Measurements from ENCODE around the gene SEC14L5.
"Not testable (repeated sequence)": the region's sequence is repeated elsewhere in the genome, so short reads cannot be mapped to it uniquely, and the experiment has no call there.

The SEC14L5 gene

DNA sequence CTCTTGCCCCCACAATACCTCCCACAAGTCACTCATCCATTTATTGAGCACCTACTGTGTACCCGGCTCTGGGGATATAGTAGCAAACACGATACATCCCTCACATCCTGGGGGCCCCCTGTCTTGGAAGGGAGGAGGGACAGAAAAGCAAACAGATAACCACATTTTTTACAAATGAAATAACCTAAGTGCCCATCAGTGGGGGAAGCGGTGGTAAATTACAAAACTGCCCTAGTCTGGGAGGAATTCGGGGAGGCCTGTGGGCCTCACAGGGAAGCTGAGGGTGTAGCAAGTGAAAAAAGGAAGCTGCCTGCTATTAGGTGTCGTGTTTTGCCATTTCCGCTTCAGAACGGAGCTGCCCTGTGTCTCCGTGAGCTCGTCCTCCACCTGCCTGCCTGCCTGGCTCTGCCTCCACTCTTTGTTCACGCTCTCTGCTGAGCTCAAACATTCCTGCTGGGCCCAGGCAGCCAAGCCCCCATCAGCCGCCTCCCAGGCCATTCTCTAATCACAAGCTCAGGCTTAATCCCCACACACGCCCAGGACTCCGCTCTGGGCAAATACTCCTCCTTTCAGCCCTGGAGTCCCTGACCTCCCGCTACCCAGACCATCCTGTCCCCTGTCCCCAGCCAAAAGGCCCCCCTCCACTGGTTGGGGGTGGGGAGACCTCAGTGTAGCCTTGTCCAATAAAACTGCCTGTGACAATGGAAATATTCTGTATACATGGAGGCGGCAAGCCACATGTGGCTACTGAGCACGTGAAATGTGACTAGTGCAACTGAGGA is 10.2 kb upstream of the SEC14L5 start:
- H3K4me3 ChIP-seq (ENCODE audit: low read length), result no peak overlapping the region
- H3K9me2 ChIP-seq (replicated peaks; ENCODE audit: insufficient read depth, low read length), result no peaks in the 10 kb centered on the region
- no peak overlapping the region for H3K4me2 ChIP-seq (ENCODE audit: low read depth, low read length)
- no peak overlapping the region for H2AFZ ChIP-seq (ENCODE audit: low read length)
- H3K27ac ChIP-seq (ENCODE audit: low read length), result no peak overlapping the region
- no peaks in the 10 kb centered on the region for H3K36me3 ChIP-seq (replicated peaks; ENCODE audit: insufficient read depth, low read length)
- H3K9ac ChIP-seq (ENCODE audit: low read length), result no peak overlapping the region
- no peaks in the 10 kb centered on the region for H3K79me2 ChIP-seq (ENCODE audit: low read length)
- H3F3A ChIP-seq (ENCODE audit: insufficient read depth, low read length), result no peaks in the 10 kb centered on the region
- H4K20me1 ChIP-seq (ENCODE audit: insufficient read depth, low read length), result no peaks in the 10 kb centered on the region
- no peak for TF ChIP-seq EZH2phosphoT487 (IDR thresholded peaks at IDR 0.05; ENCODE audit: low read length)
- no peak for TF ChIP-seq EZH2 (optimal IDR thresholded peaks at IDR 0.05; ENCODE audit: low read depth, low read length)
- TF ChIP-seq, protein P1, sequence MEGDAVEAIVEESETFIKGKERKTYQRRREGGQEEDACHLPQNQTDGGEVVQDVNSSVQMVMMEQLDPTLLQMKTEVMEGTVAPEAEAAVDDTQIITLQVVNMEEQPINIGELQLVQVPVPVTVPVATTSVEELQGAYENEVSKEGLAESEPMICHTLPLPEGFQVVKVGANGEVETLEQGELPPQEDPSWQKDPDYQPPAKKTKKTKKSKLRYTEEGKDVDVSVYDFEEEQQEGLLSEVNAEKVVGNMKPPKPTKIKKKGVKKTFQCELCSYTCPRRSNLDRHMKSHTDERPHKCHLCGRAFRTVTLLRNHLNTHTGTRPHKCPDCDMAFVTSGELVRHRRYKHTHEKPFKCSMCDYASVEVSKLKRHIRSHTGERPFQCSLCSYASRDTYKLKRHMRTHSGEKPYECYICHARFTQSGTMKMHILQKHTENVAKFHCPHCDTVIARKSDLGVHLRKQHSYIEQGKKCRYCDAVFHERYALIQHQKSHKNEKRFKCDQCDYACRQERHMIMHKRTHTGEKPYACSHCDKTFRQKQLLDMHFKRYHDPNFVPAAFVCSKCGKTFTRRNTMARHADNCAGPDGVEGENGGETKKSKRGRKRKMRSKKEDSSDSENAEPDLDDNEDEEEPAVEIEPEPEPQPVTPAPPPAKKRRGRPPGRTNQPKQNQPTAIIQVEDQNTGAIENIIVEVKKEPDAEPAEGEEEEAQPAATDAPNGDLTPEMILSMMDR (IDR thresholded peaks at IDR 0.05; ENCODE audit: low read length), result no peak
- peaks cover 31% of the 10 kb centered on the region for H3K27me3 ChIP-seq (replicated peaks; ENCODE audit: insufficient read depth, low read length)
- H3K9me3 ChIP-seq (replicated peaks; ENCODE audit: insufficient read depth, low read length), result no peaks in the 10 kb centered on the region
- DNase-seq, result no peak
- H3K4me1 ChIP-seq (ENCODE audit: low read length), result no peaks in the 10 kb centered on the region

DNA sequence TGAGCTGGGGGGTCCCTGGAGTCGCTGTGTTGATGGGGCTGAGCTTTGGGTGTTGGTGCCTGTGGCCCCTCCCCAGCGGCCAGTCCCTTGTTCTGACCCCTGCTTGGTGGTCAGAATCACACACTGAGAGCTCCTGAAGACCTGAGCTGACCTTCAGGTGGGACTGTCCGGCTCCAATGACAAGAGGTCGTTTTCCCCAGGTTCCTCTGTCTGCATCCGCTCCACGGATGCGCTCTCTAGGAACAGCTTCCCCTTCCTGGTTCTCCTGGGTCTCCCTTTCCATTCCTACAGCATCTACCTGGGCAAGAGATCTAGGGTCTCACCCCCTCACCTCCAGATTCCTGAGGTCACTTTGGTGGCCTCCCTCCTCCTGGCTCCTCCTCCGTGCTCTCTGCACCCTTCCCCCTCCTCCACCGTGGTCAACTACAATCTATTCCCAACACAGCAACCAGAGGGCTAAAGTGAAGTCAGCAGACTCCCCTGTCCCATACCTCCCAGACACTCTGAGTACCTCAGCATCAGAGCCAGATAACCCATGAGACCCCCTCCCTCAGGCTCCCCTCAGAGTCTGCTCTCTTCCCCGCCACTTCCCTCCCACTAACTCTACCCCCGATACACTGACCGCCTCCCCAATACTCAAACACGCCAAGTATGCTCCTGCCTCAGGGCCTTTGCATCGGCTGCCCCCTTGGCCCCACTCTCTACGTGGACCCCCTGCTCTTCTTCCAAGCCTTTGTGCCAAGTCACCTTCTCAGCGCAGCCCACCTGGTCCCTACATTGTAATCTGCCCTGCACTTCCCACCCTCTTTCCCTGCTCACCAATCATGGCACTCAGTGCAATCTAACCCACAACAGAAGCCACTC is 9.0 kb upstream of the SEC14L5 start:
- H4K20me1 ChIP-seq (ENCODE audit: insufficient read depth, low read length), result no peaks in the 10 kb centered on the region
- H3K27me3 ChIP-seq (replicated peaks; ENCODE audit: insufficient read depth, low read length), result peaks cover 39% of the 10 kb centered on the region
- no peak overlapping the region for H3K4me2 ChIP-seq (ENCODE audit: low read depth, low read length)
- TF ChIP-seq, protein P1 (IDR thresholded peaks at IDR 0.05; ENCODE audit: low read length), result no peak
- no peak for TF ChIP-seq EZH2phosphoT487 (IDR thresholded peaks at IDR 0.05; ENCODE audit: low read length)
- no peak for TF ChIP-seq EZH2 (optimal IDR thresholded peaks at IDR 0.05; ENCODE audit: low read depth, low read length)
- H3K27ac ChIP-seq (ENCODE audit: low read length), result no peak overlapping the region
- H3K4me3 ChIP-seq (ENCODE audit: low read length), result no peak overlapping the region
- H3K9me3 ChIP-seq (replicated peaks; ENCODE audit: insufficient read depth, low read length), result no peaks in the 10 kb centered on the region
- H3K4me1 ChIP-seq (ENCODE audit: low read length), result no peaks in the 10 kb centered on the region
- H3K9me2 ChIP-seq (replicated peaks; ENCODE audit: insufficient read depth, low read length), result no peaks in the 10 kb centered on the region
- H3K36me3 ChIP-seq (replicated peaks; ENCODE audit: insufficient read depth, low read length), result no peaks in the 10 kb centered on the region
- no peak overlapping the region for H2AFZ ChIP-seq (ENCODE audit: low read length)
- DNase-seq, result no peak
- H3K9ac ChIP-seq (ENCODE audit: low read length), result no peak overlapping the region
- H3F3A ChIP-seq (ENCODE audit: insufficient read depth, low read length), result no peaks in the 10 kb centered on the region
- H3K79me2 ChIP-seq (ENCODE audit: low read length), result no peaks in the 10 kb centered on the region

- Histone ChIP-seq H3K27me3 (replicated peaks; ENCODE audit: insufficient read depth, low read length) (peaks cover 43% of the 10 kb centered on the region), H3K9ac (ENCODE audit: low read length) (no peak overlapping the region), H3K9me3 (replicated peaks; ENCODE audit: insufficient read depth, low read length) (no peaks in the 10 kb centered on the region), H3K4me1 (ENCODE audit: low read length) (no peaks in the 10 kb centered on the region), H3K4me3 (ENCODE audit: low read length) (no peak overlapping the region), H3K79me2 (ENCODE audit: low read length) (no peaks in the 10 kb centered on the region), H4K20me1 (ENCODE audit: insufficient read depth, low read length) (no peaks in the 10 kb centered on the region), H3K27ac (ENCODE audit: low read length) (no peak overlapping the region), H2AFZ (ENCODE audit: low read length) (no peak overlapping the region), H3K9me2 (replicated peaks; ENCODE audit: insufficient read depth, low read length) (no peaks in the 10 kb centered on the region), H3K36me3 (replicated peaks; ENCODE audit: insufficient read depth, low read length) (no peaks in the 10 kb centered on the region), H3K4me2 (ENCODE audit: low read depth, low read length) (no peak overlapping the region), H3F3A (ENCODE audit: insufficient read depth, low read length) (no peaks in the 10 kb centered on the region)
- TF ChIP-seq EZH2phosphoT487 (IDR thresholded peaks at IDR 0.05; ENCODE audit: low read length), result no peak
- TF ChIP-seq EZH2 (optimal IDR thresholded peaks at IDR 0.05; ENCODE audit: low read depth, low read length), result no peak
- TF ChIP-seq, protein P1 (IDR thresholded peaks at IDR 0.05; ENCODE audit: low read length), result no peak
- no peak for DNase-seq
Observed at GRCh38 chr16:4949986-4950385, 8.1 kb upstream of the SEC14L5 start.

DNA sequence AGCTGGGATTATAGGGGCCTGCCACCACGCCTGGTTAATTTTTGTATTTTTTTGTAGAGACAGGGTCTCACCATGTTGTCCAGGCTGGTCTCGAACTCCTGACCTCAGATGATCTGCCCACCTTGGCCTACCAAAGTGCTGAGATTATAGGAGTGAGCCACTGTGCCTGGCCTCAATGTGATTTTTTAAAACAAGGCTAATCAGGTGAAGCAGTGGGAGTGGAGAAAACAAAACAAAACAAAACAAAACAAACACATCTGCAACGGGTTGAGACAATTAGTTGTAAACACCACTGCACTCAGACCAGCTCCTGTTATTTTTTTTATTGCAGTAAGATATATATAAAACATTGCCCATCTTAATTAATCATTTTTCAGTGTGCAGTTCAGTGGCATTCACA is 6.5 kb upstream of the SEC14L5 start:
- not testable (repeated sequence) for H4K20me1 ChIP-seq (ENCODE audit: insufficient read depth, low read length); H3F3A ChIP-seq (ENCODE audit: insufficient read depth, low read length)

More for the DNA sequence above, 6.5 kb upstream of the SEC14L5 start:
- not testable (repeated sequence) for H3K79me2 ChIP-seq (ENCODE audit: low read length); H3K9me2 ChIP-seq (replicated peaks; ENCODE audit: insufficient read depth, low read length); H3K9ac ChIP-seq (ENCODE audit: low read length); H3K4me1 ChIP-seq (ENCODE audit: low read length); H3K4me3 ChIP-seq (ENCODE audit: low read length); H3K36me3 ChIP-seq (replicated peaks; ENCODE audit: insufficient read depth, low read length); H2AFZ ChIP-seq (ENCODE audit: low read length); DNase-seq; H3K27ac ChIP-seq (ENCODE audit: low read length); H3K4me2 ChIP-seq (ENCODE audit: low read depth, low read length); H3K9me3 ChIP-seq (replicated peaks; ENCODE audit: insufficient read depth, low read length)
- peaks cover 55% of the 10 kb centered on the region for H3K27me3 ChIP-seq (replicated peaks; ENCODE audit: insufficient read depth, low read length)

Data from MM.1S (cell line).